Measurements from ENCODE around the gene SLC22A17. TPM values are rescaled to one million over a fixed set of nuclear protein-coding genes. Genes with fewer than 3 reads are reported as not detected.

The SLC22A17 gene
- total and polyA plus RNA-seq, 2 experiments from 2014 or later = 43.8 to 74.0 TPM

DNA sequence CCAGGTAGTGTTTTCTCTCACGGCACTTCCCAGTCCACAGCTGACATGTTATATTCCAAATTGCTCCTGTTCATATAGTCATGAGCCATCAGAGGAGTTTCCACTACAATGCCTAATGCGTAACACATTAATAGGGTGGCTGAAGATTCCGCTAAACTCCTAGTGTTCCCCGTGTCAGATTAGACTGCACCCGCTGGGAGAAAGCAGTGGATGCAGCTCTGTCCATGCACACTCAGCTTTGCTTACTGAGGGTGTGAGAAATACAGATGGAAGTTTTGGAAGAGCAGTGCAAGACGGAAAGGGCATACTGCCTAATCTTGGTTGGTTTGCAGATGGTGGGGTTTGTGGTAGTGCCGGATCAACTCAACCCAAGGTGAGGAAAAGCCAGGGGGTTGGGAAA, 55.6 kb downstream of the SLC22A17 start:
- H3K4me1 ChIP-seq (ENCODE audit: low read depth) = peaks cover 23% of the 10 kb centered on the region
- H3K27ac ChIP-seq = no peak overlapping the region
- no peaks in the 10 kb centered on the region for H3K9me3 ChIP-seq (ENCODE audit: low read depth)
- no peak for DNase-seq (ENCODE audit: low read depth in 1 of 2, low spot score in 1 of 2)
- no peaks in the 10 kb centered on the region for H3K27me3 ChIP-seq
- TF ChIP-seq CTCF (IDR thresholded peaks at IDR 0.05; ENCODE audit: low read depth, low read length) = no peak
- H3K4me3 ChIP-seq = no peak overlapping the region
- H3K36me3 ChIP-seq = peaks cover 16% of the 10 kb centered on the region

Other genes with a start within 250 kb of the SLC22A17 start
- 0.15 TPM in 1 of 2 replicates, not detected in the other for gene CIROP, start 247.9 kb downstream of the SLC22A17 start, total RNA-seq
- gene CIROP, start 247.9 kb downstream of the SLC22A17 start, polyA plus RNA-seq = not detected in 2 replicates
- gene CEBPE, start 233.6 kb downstream of the SLC22A17 start, total RNA-seq = not detected in 2 replicates
- not detected in 2 replicates for gene CEBPE, start 233.6 kb downstream of the SLC22A17 start, polyA plus RNA-seq
- gene SLC7A8, start 169.2 kb downstream of the SLC22A17 start, total RNA-seq = 9.2 and 14.1 TPM in 2 replicates
- gene SLC7A8, start 169.2 kb downstream of the SLC22A17 start, polyA plus RNA-seq = 12.6 and 14.0 TPM in 2 replicates
- not detected in 2 replicates for gene RNF212B, start 115.0 kb downstream of the SLC22A17 start, total RNA-seq
- 0.72 TPM in 1 of 2 replicates, not detected in the other for gene RNF212B, start 115.0 kb downstream of the SLC22A17 start, polyA plus RNA-seq
- 12.3 and 13.6 TPM in 2 replicates for gene HOMEZ, start 66.8 kb downstream of the SLC22A17 start, total RNA-seq
- gene HOMEZ, start 66.8 kb downstream of the SLC22A17 start, polyA plus RNA-seq = 20.8 and 26.5 TPM in 2 replicates
- 15.5 and 16.9 TPM in 2 replicates for gene PPP1R3E, start 50.0 kb downstream of the SLC22A17 start, total RNA-seq
- gene PPP1R3E, start 50.0 kb downstream of the SLC22A17 start, polyA plus RNA-seq = 14.2 and 17.9 TPM in 2 replicates
- gene BCL2L2, start 46.1 kb downstream of the SLC22A17 start, total RNA-seq = 28.6 and 40.7 TPM in 2 replicates
- gene BCL2L2, start 46.1 kb downstream of the SLC22A17 start, polyA plus RNA-seq = 5.8 and 7.4 TPM in 2 replicates
- 184 and 194 TPM in 2 replicates for gene PABPN1, start 31.4 kb downstream of the SLC22A17 start, total RNA-seq
- 502 and 534 TPM in 2 replicates for gene PABPN1, start 31.4 kb downstream of the SLC22A17 start, polyA plus RNA-seq
- 20.5 and 36.6 TPM in 2 replicates for gene EFS, start 12.3 kb upstream of the SLC22A17 start, total RNA-seq
- gene EFS, start 12.3 kb upstream of the SLC22A17 start, polyA plus RNA-seq = 16.7 and 22.2 TPM in 2 replicates
- not detected in 2 replicates for gene IL25, start 19.9 kb upstream of the SLC22A17 start, total RNA-seq
- 3.2 and 7.9 TPM in 2 replicates for gene IL25, start 19.9 kb upstream of the SLC22A17 start, polyA plus RNA-seq
- gene CMTM5, start 24.2 kb upstream of the SLC22A17 start, total RNA-seq = 0.21 and 0.49 TPM in 2 replicates
- gene CMTM5, start 24.2 kb upstream of the SLC22A17 start, polyA plus RNA-seq = 25.2 and 31.4 TPM in 2 replicates
- gene MYH6, start 55.4 kb upstream of the SLC22A17 start, total RNA-seq = 4,520 and 8,484 TPM in 2 replicates
- gene MYH6, start 55.4 kb upstream of the SLC22A17 start, polyA plus RNA-seq = 2,795 and 4,145 TPM in 2 replicates
- gene MYH7, start 82.8 kb upstream of the SLC22A17 start, total RNA-seq = 82.8 and 134 TPM in 2 replicates
- gene MYH7, start 82.8 kb upstream of the SLC22A17 start, polyA plus RNA-seq = 66.2 and 117 TPM in 2 replicates
- 35.6 and 43.3 TPM in 2 replicates for gene NGDN, start 116.8 kb upstream of the SLC22A17 start, total RNA-seq
- 66.9 and 80.3 TPM in 2 replicates for gene NGDN, start 116.8 kb upstream of the SLC22A17 start, polyA plus RNA-seq
- gene ZFHX2, start 198.9 kb upstream of the SLC22A17 start, total RNA-seq = 3.9 and 4.2 TPM in 2 replicates
- gene ZFHX2, start 198.9 kb upstream of the SLC22A17 start, polyA plus RNA-seq = 5.6 TPM in 2 replicates
- gene THTPA, start 203.4 kb upstream of the SLC22A17 start, total RNA-seq = 47.6 and 58.6 TPM in 2 replicates
- 31.3 and 45.2 TPM in 2 replicates for gene THTPA, start 203.4 kb upstream of the SLC22A17 start, polyA plus RNA-seq
- 61.2 and 123 TPM in 2 replicates for gene AP1G2, start 214.9 kb upstream of the SLC22A17 start, total RNA-seq
- 141 and 168 TPM in 2 replicates for gene AP1G2, start 214.9 kb upstream of the SLC22A17 start, polyA plus RNA-seq
- gene JPH4, start 225.9 kb upstream of the SLC22A17 start, total RNA-seq = 0.39 and 0.63 TPM in 2 replicates
- 0.53 and 1.4 TPM in 2 replicates for gene JPH4, start 225.9 kb upstream of the SLC22A17 start, polyA plus RNA-seq

Measured in cardiac muscle cell (in vitro differentiated cells and primary cell).